GM12878 (cell line): ENCODE results near the gene HERC4. TPM values are rescaled to one million over a fixed set of nuclear protein-coding genes. Genes with fewer than 3 reads are reported as not detected.
A peak's percentile ranks its signal among the peaks of the same experiment; 100 is the strongest.

Experiments
- ASH2L ChIP-seq: fragments of 300-600, 200-600 bp; sonication (generic); IDR thresholded peaks from 2 replicates; pipeline ENCODE4 v1.6.1; 2017; ENCODE audit warnings: low read depth, mild to moderate bottlenecking, borderline replicate concordance
- BHLHE40 ChIP-seq, 2 experiments: fragments of 450-650 bp in 1 of 2; IDR thresholded peaks; 2 replicates each; pipeline ENCODE4 v1.6.1; 2011 to 2017; ENCODE audit warnings: low read depth in 2 of 2, borderline replicate concordance in 1 of 2, improper control_type of control experiment in 1 of 2, low read length in 1 of 2, mild to moderate bottlenecking in 1 of 2
- CHD4 ChIP-seq: fragments of 200-600 bp; sonication (generic); IDR thresholded peaks from 2 replicates; pipeline ENCODE4 v1.6.1; 2016; ENCODE audit warnings: mild to moderate bottlenecking
- FOXK2 ChIP-seq: fragments of 450-650 bp; IDR thresholded peaks from 2 replicates; pipeline ENCODE4 v1.6.1; 2017; ENCODE audit warnings: mild to moderate bottlenecking, moderate library complexity
- NFYB ChIP-seq: IDR thresholded peaks from 2 replicates; pipeline ENCODE4 v1.6.1; 2011; ENCODE audit warnings: low read depth, mild to moderate bottlenecking, low read length, improper control_type of control experiment, moderate library complexity; ENCODE audit not compliant: insufficient read depth
- POLR2A ChIP-seq: IDR thresholded peaks from 2 replicates; pipeline ENCODE4 v1.6.1; 2011; ENCODE audit warnings: low read depth, mild to moderate bottlenecking, low read length
- RAD21 ChIP-seq: IDR thresholded peaks from 2 replicates; pipeline ENCODE4 v1.6.1; 2011; ENCODE audit warnings: mild to moderate bottlenecking, low read depth, low read length, moderate library complexity; ENCODE audit not compliant: insufficient read depth
- RAD51 ChIP-seq: fragments of 450-650 bp; IDR thresholded peaks from 2 replicates; pipeline ENCODE4 v1.6.1; 2016; ENCODE audit warnings: moderate library complexity, mild to moderate bottlenecking, inconsistent platforms
- SMAD5 ChIP-seq: IDR thresholded peaks from 2 replicates; pipeline ENCODE4 v1.6.1; 2016; ENCODE audit warnings: antibody characterized with exemption, low read depth
- SUPT20H ChIP-seq: IDR thresholded peaks from 2 replicates; pipeline ENCODE4 v1.6.1; 2011; ENCODE audit warnings: low read depth, mild to moderate bottlenecking, low read length, moderate library complexity, borderline replicate concordance; ENCODE audit not compliant: control insufficient read depth
- WRNIP1 ChIP-seq: IDR thresholded peaks from 2 replicates; pipeline ENCODE4 v1.6.1; 2011; ENCODE audit warnings: low read depth, low read length, improper control_type of control experiment, borderline replicate concordance
- ZNF207 ChIP-seq: fragments of 450-650 bp; IDR thresholded peaks from 2 replicates; pipeline ENCODE4 v1.6.1; 2014; ENCODE audit warnings: antibody characterized with exemption, mild to moderate bottlenecking, borderline replicate concordance
- polyA plus RNA-seq, 11 experiments: library from polyadenylated mRNA; depleted of rRNA in 4 of 11; unstranded in 6 of 11; stranded (reverse) in 5 of 11; fragments of >200 nt; fragmentation: Nextera tagmentation in 4 of 11; fragmentation: Illumina TruSeq in 1 of 11; extraction: Ambion mirVana in 4 of 11; extraction: Trizol in 1 of 11; gene quantifications; 1 replicate in 1 of 11; 2 replicates in 10 of 11; pipeline versions ENCODE4 v1.2.1 to v1.2.3, GENCODE V29; 2011 to 2016; ENCODE audit warnings: inconsistent platforms in 2 of 11, missing spikeins in 2 of 11, low read depth in 1 of 11
- total RNA-seq, 4 experiments: library from RNA; depleted of rRNA in 3 of 4; stranded (reverse); fragments of >200 nt in 3 of 4; fragmentation: Illumina TruSeq in 1 of 4; extraction: Trizol in 1 of 4; gene quantifications; 2 replicates each; pipeline versions ENCODE4 v1.2.1 to v1.2.3, GENCODE V29; 2013 to 2021
- TF ChIP-seq, protein P1 (sequence below): fragments of 450-650 bp; IDR thresholded peaks from 2 replicates; pipeline ENCODE4 v1.6.1; 2017; ENCODE audit warnings: mild to moderate bottlenecking, moderate library complexity
- TF ChIP-seq, protein P2 (sequence below): fragments of 450-650 bp; IDR thresholded peaks from 2 replicates; pipeline ENCODE4 v1.6.1; 2017; ENCODE audit warnings: mild to moderate bottlenecking
- TF ChIP-seq, protein P3 (sequence below): fragments of 450-650 bp; IDR thresholded peaks from 2 replicates; pipeline ENCODE4 v1.6.1; 2018; ENCODE audit warnings: mild to moderate bottlenecking, low read depth, moderate library complexity; ENCODE audit not compliant: partially characterized antibody
- TF ChIP-seq, protein P4 (sequence below): IDR thresholded peaks from 2 replicates; pipeline ENCODE4 v1.6.1; 2012; ENCODE audit warnings: low read depth, low read length, improper control_type of control experiment
- TF ChIP-seq, protein P5 (sequence below): IDR thresholded peaks from 2 replicates; pipeline ENCODE4 v1.6.1; 2011; ENCODE audit warnings: borderline replicate concordance, low read depth, mild to moderate bottlenecking, moderate library complexity, low read length; ENCODE audit not compliant: insufficient read depth, poor library complexity, severe bottlenecking
- TF ChIP-seq, protein P6 (sequence below): IDR thresholded peaks from 2 replicates; pipeline ENCODE4 v1.6.1; 2011; ENCODE audit warnings: low read depth, low read length, improper control_type of control experiment, borderline replicate concordance

Gene HERC4
- total and polyA plus RNA-seq, 10 of the 15 experiments (the other 5 are each of a cell fraction or from before 2014, with no cell fraction given): 9.7 to 36.8 (median 23.4) TPM

DNA sequence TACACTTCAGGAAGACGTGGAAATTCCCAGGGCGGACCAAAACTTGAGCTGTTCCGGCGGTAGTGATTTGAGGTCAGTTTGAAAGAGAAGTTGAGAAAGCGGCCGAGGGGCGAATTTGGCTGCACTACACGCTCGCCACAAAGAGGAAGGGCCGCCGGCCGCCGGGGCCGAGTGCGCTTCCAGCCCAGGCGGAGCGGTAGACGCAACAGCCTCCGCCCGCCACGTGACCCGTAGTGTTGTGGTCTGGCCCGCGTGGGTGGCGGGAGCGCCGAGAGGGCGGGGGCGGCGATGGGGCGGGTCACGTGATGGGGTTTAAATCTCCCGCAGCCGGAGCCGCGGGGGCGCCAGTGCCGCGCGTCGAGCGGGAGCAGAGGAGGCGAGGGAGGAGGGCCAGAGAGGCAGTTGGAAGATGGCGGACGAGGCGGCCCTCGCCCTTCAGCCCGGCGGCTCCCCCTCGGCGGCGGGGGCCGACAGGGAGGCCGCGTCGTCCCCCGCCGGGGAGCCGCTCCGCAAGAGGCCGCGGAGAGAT is 190.7 kb downstream of the HERC4 start, which contains the start of gene SIRT1 (continued):
- TF ChIP-seq, protein P1, sequence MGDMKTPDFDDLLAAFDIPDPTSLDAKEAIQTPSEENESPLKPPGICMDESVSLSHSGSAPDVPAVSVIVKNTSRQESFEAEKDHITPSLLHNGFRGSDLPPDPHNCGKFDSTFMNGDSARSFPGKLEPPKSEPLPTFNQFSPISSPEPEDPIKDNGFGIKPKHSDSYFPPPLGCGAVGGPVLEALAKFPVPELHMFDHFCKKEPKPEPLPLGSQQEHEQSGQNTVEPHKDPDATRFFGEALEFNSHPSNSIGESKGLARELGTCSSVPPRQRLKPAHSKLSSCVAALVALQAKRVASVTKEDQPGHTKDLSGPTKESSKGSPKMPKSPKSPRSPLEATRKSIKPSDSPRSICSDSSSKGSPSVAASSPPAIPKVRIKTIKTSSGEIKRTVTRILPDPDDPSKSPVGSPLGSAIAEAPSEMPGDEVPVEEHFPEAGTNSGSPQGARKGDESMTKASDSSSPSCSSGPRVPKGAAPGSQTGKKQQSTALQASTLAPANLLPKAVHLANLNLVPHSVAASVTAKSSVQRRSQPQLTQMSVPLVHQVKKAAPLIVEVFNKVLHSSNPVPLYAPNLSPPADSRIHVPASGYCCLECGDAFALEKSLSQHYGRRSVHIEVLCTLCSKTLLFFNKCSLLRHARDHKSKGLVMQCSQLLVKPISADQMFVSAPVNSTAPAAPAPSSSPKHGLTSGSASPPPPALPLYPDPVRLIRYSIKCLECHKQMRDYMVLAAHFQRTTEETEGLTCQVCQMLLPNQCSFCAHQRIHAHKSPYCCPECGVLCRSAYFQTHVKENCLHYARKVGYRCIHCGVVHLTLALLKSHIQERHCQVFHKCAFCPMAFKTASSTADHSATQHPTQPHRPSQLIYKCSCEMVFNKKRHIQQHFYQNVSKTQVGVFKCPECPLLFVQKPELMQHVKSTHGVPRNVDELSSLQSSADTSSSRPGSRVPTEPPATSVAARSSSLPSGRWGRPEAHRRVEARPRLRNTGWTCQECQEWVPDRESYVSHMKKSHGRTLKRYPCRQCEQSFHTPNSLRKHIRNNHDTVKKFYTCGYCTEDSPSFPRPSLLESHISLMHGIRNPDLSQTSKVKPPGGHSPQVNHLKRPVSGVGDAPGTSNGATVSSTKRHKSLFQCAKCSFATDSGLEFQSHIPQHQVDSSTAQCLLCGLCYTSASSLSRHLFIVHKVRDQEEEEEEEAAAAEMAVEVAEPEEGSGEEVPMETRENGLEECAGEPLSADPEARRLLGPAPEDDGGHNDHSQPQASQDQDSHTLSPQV: no peak
- TF ChIP-seq, protein P2, sequence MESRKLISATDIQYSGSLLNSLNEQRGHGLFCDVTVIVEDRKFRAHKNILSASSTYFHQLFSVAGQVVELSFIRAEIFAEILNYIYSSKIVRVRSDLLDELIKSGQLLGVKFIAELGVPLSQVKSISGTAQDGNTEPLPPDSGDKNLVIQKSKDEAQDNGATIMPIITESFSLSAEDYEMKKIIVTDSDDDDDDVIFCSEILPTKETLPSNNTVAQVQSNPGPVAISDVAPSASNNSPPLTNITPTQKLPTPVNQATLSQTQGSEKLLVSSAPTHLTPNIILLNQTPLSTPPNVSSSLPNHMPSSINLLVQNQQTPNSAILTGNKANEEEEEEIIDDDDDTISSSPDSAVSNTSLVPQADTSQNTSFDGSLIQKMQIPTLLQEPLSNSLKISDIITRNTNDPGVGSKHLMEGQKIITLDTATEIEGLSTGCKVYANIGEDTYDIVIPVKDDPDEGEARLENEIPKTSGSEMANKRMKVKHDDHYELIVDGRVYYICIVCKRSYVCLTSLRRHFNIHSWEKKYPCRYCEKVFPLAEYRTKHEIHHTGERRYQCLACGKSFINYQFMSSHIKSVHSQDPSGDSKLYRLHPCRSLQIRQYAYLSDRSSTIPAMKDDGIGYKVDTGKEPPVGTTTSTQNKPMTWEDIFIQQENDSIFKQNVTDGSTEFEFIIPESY: no peak
- TF ChIP-seq BHLHE40 (IDR thresholded peaks at IDR 0.05; ENCODE audit: borderline replicate concordance in 1 of 2, low read depth in 2 of 2, low read length in 1 of 2) (peak; percentile 95 to 99), NFYB (no peak), FOXK2 (no peak; the same call in 1 of the 2 replicates), ZNF207 (no peak), POLR2A (peak; percentile 91), SUPT20H (no peak), RAD51 (peak; percentile 98), CHD4 (no peak), WRNIP1 (no peak), ASH2L (no peak), RAD21 (no peak), SMAD5 (peak; percentile 61)
- TF ChIP-seq, protein P3, sequence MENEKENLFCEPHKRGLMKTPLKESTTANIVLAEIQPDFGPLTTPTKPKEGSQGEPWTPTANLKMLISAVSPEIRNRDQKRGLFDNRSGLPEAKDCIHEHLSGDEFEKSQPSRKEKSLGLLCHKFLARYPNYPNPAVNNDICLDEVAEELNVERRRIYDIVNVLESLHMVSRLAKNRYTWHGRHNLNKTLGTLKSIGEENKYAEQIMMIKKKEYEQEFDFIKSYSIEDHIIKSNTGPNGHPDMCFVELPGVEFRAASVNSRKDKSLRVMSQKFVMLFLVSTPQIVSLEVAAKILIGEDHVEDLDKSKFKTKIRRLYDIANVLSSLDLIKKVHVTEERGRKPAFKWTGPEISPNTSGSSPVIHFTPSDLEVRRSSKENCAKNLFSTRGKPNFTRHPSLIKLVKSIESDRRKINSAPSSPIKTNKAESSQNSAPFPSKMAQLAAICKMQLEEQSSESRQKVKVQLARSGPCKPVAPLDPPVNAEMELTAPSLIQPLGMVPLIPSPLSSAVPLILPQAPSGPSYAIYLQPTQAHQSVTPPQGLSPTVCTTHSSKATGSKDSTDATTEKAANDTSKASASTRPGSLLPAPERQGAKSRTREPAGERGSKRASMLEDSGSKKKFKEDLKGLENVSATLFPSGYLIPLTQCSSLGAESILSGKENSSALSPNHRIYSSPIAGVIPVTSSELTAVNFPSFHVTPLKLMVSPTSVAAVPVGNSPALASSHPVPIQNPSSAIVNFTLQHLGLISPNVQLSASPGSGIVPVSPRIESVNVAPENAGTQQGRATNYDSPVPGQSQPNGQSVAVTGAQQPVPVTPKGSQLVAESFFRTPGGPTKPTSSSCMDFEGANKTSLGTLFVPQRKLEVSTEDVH: no peak
- TF ChIP-seq, protein P4, sequence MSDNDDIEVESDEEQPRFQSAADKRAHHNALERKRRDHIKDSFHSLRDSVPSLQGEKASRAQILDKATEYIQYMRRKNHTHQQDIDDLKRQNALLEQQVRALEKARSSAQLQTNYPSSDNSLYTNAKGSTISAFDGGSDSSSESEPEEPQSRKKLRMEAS: peak; percentile 92
- TF ChIP-seq, protein P5, sequence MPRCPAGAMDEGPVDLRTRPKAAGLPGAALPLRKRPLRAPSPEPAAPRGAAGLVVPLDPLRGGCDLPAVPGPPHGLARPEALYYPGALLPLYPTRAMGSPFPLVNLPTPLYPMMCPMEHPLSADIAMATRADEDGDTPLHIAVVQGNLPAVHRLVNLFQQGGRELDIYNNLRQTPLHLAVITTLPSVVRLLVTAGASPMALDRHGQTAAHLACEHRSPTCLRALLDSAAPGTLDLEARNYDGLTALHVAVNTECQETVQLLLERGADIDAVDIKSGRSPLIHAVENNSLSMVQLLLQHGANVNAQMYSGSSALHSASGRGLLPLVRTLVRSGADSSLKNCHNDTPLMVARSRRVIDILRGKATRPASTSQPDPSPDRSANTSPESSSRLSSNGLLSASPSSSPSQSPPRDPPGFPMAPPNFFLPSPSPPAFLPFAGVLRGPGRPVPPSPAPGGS: peak; percentile 76
- TF ChIP-seq, protein P6, sequence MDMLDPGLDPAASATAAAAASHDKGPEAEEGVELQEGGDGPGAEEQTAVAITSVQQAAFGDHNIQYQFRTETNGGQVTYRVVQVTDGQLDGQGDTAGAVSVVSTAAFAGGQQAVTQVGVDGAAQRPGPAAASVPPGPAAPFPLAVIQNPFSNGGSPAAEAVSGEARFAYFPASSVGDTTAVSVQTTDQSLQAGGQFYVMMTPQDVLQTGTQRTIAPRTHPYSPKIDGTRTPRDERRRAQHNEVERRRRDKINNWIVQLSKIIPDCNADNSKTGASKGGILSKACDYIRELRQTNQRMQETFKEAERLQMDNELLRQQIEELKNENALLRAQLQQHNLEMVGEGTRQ: peak; percentile 87
